Epithelial cell of proximal tubule (primary cell): ENCODE results near the gene ARL5C. TPM values are rescaled to one million over a fixed set of nuclear protein-coding genes. Genes with fewer than 3 reads are reported as not detected.

ENCODE experiments used
- DNase-seq: peaks from one replicate; pipeline ENCODE4 v3.0.0-alpha.2; 2011; ENCODE audit warnings: low read depth
- H3K4me3 ChIP-seq: 2 replicates; pipeline ENCODE4 v1.5.1; 2011; ENCODE audit warnings: low read depth, mild to moderate bottlenecking, low read length
- CTCF ChIP-seq: conservative IDR thresholded peaks from 2 replicates; pipeline ENCODE4 v1.5.1; 2012; ENCODE audit warnings: low read depth, mild to moderate bottlenecking, low read length
- total RNA-seq: library from RNA; depleted of rRNA; stranded (reverse); fragments of >200 nt; gene quantifications from 2 replicates; pipeline ENCODE4 v1.2.3, GENCODE V29; 2015

ARL5C gene
- total RNA-seq, 1 donor from 2014 or later = not detected

- DNase-seq = no peak
- TF ChIP-seq CTCF = no peak
- H3K4me3 ChIP-seq = no peak overlapping the region
Observed at GRCh38 chr17:39118674-39119419, 47.1 kb downstream of the ARL5C start.

- DNase-seq = no peak
- H3K4me3 ChIP-seq = no peak overlapping the region
- no peak for TF ChIP-seq CTCF
Observed at GRCh38 chr17:39116224-39116623, 49.7 kb downstream of the ARL5C start.

GRCh38 chr17:39115135-39115534 is 50.8 kb downstream of the ARL5C start:
- no peak overlapping the region for H3K4me3 ChIP-seq
- no peak for DNase-seq
- TF ChIP-seq CTCF = no peak

- no peak for DNase-seq
- no peak for TF ChIP-seq CTCF
- no peak overlapping the region for H3K4me3 ChIP-seq
Observed at GRCh38 chr17:39114723-39115122, 51.2 kb downstream of the ARL5C start.

GRCh38 chr17:39113871-39114270 is 52.1 kb downstream of the ARL5C start:
- H3K4me3 ChIP-seq = no peak overlapping the region
- TF ChIP-seq CTCF = no peak
- no peak for DNase-seq

GRCh38 chr17:39110435-39111136 is 55.4 kb downstream of the ARL5C start:
- H3K4me3 ChIP-seq = no peak overlapping the region
- TF ChIP-seq CTCF = no peak
- no peak for DNase-seq
